ENCODE measurements around the gene SLC25A21. TPM values are rescaled to one million over a fixed set of nuclear protein-coding genes. Genes with fewer than 3 reads are reported as not detected.

Gene SLC25A21
- total RNA-seq, 1 experiment from 2014 or later = 1.8 TPM

DNA sequence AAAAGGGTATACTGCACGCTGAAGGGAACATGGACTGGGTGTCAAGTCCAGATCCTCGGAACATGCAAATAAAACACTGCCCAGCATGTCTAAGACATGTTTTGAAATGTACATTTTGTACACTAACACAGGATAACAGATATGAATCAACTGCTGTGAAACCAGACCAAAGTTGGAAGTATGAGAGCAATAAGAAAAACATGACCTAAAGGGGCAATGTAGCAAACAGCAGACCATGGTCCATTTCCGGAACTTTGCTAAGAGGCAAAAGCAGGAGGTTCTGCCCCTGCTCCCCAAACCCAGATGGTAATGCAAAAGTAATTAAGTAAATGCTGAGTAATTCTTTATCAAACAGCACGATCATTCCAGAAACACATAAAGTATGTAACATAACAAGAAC is 125.2 kb downstream of the SLC25A21 start:
- H3K4me3 ChIP-seq = no peak overlapping the region
- DNase-seq = no peak
- H3K36me3 ChIP-seq = no peaks in the 10 kb centered on the region
- no peaks in the 10 kb centered on the region for H3K27me3 ChIP-seq
- no peaks in the 10 kb centered on the region for H3K9me3 ChIP-seq

DNA sequence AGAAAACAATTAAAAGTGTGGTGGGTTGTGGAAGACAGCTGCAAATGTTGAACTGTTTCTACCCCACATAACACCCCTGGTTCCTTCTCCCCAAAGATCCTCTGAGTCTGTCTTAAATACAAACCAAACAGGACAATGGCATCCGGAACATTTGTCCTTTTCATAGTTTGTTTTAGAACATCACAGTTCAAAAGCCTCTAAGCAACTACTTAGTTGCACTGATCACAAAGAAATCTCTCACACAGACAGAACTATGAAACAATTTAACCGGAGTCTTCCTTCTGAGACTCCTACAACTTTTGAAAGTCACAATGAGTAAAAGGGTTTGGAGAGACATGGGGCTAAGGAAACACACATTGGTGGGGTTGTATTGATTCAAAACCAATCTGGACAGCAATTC is 125.6 kb downstream of the SLC25A21 start:
- no peak for DNase-seq
- Histone ChIP-seq H3K27me3 (no peaks in the 10 kb centered on the region), H3K9me3 (no peaks in the 10 kb centered on the region), H3K36me3 (no peaks in the 10 kb centered on the region), H3K4me3 (no peak overlapping the region)

DNA sequence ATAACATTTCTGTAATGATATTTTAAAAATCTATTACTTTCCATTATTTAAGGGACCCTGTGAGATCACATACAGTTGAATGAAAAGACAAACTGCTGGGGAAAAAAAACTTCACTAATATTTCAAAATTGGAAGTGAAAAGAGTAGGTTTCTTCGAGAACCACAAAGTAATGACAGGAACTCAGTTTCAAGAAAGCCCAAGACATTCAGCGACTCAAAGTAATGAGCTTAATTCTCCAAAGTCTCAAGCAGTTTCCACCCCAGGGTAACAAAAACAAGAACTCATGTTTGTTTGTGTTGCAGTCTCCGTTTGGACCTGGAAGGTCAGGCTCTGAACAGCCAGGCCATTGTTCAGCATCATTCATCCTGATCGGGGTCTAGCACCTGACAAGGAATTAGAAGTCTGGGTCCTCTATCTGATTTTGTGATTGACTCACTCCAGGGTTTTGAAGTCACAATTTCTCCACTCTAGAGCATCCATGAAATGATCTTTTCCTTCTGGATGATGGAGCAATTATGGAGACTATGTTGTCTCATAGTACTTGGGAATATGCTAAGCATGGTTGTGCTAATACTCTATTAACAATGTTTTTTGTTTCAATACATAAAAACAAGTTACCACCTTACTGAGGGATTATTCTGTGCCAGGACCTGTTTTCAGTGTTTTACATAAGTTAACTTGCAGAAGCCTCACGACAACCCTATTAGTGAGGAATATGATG is 126.9 kb downstream of the SLC25A21 start:
- Histone ChIP-seq H3K4me3 (no peak overlapping the region), H3K36me3 (no peaks in the 10 kb centered on the region), H3K27me3 (no peaks in the 10 kb centered on the region), H3K9me3 (no peaks in the 10 kb centered on the region)
- no peak for DNase-seq

DNA sequence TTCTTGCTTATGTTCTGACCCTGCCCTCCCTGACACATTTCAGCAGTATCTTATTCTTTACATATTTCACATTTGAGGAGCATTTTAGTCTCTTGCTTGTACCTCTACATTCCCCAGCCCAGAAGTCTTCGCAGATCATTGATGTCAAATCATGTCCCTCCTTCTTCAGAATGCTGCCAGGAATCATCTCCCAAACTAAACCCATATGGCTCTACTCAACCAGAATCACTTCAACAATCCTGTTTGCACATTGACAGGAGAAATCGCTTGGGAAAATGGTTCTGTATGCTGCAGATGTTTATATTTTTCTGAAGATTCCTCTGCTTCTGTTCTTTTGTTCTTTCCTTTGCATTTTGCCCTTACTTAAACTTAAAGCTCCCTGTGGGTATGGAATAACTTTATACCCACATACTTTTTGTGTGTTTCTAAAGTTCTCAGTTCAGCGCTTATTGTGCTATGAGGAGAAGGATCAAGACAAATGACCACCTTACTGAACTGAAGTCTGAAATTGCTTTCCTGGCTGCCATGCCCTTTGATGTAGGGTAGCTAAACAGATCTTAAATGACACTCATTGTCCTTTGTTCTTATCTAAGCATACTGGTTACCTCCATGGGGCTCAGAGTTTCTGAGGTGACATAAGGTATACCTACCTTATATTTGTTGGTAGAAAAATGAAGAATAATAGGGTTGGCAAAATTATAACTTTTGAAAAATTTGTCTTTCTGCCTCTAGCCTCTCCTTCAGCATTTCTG is 134.6 kb downstream of the SLC25A21 start:
- H3K4me3 ChIP-seq = no peak overlapping the region
- H3K36me3 ChIP-seq = no peaks in the 10 kb centered on the region
- no peaks in the 10 kb centered on the region for H3K9me3 ChIP-seq
- DNase-seq = no peak
- H3K27me3 ChIP-seq = no peaks in the 10 kb centered on the region

DNA sequence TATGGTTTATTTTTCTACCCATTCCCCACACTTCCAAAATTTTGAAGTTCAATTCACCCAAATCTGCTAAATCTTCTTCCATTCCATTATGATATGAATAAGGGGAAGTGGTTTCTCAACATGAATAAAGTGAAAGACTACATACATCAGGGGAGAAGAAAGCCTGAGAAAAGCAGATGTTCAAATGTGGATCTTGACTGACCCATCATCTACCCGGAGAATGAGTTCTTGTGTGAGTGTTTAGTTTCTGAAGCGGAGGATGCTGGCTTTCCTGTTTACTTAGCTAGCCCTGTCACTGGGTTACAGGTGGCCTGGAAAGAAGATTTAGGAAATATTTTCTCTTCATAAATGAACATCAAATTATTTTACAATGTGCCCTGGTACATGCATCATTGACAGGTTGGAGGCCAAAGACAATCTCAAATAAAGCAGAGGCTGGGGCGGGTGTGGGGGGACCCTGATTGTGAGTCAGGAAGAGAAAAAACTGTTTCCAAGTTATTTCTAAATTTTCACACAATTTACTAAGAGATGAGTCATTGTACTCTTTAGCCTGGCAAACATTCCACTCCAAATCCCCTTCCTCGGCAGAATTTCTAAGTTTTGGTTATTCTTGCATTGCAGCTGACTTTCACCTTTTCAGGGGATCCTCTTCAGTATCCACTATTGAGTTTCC is 135.6 kb downstream of the SLC25A21 start:
- Histone ChIP-seq H3K4me3 (no peak overlapping the region), H3K9me3 (no peaks in the 10 kb centered on the region), H3K27me3 (no peaks in the 10 kb centered on the region), H3K36me3 (no peaks in the 10 kb centered on the region)
- peak; percentile 49 for DNase-seq

DNA sequence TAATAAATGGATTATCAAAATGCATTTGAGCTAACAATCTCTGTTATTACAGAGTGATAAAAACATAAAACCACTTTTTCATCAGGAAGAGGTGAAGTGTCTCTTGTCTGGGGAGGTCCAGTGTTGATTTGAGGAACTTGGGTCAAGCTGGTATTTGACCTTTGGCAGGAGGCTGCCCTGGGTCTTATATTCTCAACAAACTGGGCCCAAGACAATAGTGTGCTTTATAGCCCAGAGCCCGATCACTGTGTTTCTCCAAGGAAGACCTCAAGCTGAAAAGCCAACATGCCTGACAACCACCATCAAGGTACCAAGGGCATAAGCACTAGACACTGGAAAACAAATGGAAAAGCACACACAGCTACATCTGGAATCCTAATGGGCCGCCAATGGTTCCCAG is 137.0 kb downstream of the SLC25A21 start:
- Histone ChIP-seq H3K27me3 (no peaks in the 10 kb centered on the region), H3K9me3 (no peaks in the 10 kb centered on the region), H3K36me3 (no peaks in the 10 kb centered on the region), H3K4me3 (no peak overlapping the region)
- no peak for DNase-seq

DNA sequence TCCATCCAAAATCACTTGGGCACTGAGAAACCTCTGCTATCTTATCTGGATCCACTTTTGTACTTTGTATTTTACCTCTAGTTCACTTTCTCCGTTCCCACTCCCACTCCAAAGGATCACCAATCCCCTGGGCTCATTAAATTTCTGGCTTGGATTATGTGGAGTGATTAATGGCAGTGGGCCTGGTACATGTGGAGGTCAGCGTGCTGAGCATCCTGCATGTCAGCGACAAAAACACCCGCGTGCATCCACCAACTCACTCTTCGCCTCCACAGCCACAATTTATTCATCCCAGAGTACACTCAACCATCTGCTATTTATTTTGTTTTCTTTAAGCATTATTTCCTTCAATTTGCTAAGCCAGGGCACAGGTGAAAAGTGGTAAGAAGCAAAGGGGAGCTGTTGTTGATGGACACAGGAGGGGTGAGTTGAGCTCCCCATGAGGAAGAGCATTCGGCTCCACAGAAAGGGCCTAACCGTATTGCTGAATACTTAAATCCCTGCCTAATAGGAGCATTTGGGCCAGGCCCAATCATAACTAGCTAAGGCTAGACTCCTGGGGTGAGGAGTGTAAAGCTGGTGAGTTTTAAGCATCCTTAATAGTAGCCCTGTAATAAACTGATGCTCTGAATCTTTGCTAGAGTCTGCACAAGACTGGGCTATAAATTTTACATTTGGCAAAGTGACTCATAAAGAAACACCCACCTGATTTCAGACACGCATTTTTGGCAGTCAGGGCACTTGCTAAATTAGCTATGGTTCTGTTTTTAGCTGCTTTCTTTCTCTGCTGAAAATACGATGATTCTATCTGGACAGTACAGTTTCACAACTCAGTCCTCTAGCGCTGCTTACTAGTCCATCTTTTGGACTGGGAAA is 137.8 kb downstream of the SLC25A21 start:
- Histone ChIP-seq H3K9me3 (no peaks in the 10 kb centered on the region), H3K27me3 (no peaks in the 10 kb centered on the region), H3K36me3 (no peaks in the 10 kb centered on the region), H3K4me3 (no peak overlapping the region)
- peak; percentile 38 for DNase-seq

DNA sequence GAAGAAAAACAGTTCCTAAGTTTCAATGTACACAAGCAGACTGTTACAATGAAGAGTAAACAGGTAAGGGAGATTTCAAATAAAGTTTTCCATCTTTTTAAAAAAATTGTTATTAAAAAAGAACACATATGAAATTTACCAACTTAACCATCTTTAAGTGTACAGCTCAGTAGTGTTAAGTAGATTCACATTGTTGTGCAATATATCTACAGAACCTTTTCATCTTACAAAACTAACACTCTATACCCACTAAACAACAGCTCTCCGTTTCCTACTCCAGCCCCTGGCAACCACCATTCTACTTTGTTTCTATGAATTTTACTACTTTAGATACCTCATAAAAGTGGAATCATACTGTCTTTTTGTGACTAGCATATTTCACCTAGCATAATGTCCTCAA is 139.5 kb downstream of the SLC25A21 start:
- DNase-seq = no peak
- H3K4me3 ChIP-seq = no peak overlapping the region
- H3K9me3 ChIP-seq = no peaks in the 10 kb centered on the region

DNA sequence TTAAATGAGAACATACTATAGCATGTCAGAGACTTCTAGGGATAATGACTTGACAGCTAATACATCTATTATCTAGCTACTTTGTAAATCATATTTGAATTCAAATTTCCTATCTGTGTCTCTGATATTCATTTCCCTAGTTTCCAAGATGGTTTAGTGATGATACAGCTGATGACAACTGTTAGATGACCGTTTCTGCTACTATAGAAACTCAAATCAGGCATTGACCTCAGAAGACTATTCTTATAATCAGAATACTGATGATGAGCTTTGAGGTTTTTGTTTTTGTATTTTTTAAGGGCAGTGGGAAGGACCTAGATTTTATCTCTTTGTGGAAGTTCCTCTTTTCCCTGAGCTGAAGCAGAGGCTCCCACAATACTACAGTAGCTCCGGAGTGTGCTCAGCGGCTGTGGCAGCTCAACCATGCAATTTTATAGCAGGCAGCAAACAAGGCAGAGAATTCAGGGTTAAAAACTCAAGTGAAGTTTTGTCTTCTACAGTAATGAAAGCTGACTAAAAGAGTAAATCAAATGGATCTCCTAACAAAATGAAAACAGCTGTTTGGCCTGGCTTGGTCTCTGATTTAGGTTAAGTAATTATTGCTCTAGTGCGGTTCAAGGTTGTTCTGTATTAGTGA is 145.1 kb downstream of the SLC25A21 start:
- no peak for DNase-seq

More for the DNA sequence above, 139.5 kb downstream of the SLC25A21 start:
- Histone ChIP-seq H3K27me3 (no peaks in the 10 kb centered on the region), H3K36me3 (no peaks in the 10 kb centered on the region)

DNA sequence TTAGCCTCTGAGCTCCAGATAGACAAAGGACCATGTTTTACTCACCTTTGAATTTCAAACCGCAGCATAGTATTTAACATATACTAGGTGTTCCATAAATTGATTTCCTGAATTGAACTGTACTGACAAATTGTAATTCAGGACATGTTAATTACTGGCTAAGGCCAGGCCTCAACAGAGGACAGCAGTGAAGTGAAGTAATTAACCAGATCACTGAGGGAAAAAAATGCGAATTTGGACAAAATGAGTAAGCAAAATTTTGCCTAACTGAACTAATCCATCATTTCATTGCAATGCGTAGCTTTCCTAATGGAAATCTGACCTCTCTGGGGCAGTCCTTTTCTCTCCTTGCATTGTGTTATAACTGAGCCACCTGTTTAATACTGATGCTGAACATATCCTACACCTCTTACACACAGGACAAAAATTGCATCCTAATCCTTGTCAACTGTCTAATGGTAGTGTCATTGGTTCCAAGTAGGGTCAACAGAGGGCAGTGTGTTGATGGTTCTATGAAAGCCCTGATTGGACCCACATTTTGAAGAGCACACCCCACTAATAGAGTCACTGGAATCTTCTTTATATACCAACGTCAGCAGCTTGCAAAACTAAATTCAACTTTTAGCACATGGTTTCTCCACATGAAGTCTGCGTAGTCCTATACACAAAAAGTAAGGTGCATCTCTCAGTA is 148.4 kb downstream of the SLC25A21 start:
- H3K36me3 ChIP-seq = no peaks in the 10 kb centered on the region
- no peaks in the 10 kb centered on the region for H3K27me3 ChIP-seq
- no peak overlapping the region for H3K4me3 ChIP-seq
- no peaks in the 10 kb centered on the region for H3K9me3 ChIP-seq
- no peak for DNase-seq

More for the DNA sequence above, 145.1 kb downstream of the SLC25A21 start:
- H3K36me3 ChIP-seq = no peaks in the 10 kb centered on the region
- H3K27me3 ChIP-seq = no peaks in the 10 kb centered on the region
- no peaks in the 10 kb centered on the region for H3K9me3 ChIP-seq
- no peak overlapping the region for H3K4me3 ChIP-seq

DNA sequence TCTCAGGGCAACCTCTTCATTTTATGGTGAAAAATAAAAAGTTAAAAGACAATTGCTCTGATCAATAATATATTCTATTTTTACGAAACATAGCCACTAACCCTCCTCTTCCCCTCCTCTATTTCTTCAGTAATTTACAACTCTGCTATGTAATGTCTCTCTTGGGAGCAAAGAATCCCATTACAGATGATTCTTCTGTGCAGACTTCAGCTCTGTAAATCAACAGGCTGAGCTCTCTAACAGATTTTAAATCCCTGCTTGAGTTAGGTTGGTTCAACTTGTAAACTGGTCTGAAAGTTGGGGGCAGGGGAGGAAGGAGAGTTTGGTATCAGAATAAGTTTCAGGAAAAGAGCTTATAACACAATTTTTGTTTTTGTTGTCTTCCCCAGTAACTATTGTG is 151.0 kb downstream of the SLC25A21 start:
- H3K27me3 ChIP-seq = no peaks in the 10 kb centered on the region
- no peaks in the 10 kb centered on the region for H3K36me3 ChIP-seq
- H3K4me3 ChIP-seq = no peak overlapping the region
- no peak for DNase-seq
- H3K9me3 ChIP-seq = no peaks in the 10 kb centered on the region

DNA sequence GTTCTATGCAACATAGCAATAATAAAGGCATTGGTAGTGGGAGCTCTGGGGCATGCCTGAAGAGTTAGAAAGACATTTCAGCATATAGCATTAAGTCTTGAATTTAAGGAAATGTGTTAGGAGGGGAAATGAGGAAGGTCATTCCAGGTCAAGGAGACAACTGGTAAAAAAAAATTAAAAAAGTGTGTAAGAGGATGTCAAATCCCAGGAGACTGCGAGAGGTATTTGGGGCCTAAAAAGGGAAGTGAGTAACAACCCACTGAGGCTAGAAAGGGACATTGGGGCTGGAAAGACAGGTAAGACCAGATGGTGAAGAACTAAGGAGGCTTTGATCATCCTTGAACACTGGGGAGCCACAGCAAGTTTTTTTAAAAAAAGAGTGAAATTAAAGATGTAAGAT is 152.9 kb downstream of the SLC25A21 start:
- Histone ChIP-seq H3K36me3 (no peaks in the 10 kb centered on the region), H3K4me3 (no peak overlapping the region)

DNA sequence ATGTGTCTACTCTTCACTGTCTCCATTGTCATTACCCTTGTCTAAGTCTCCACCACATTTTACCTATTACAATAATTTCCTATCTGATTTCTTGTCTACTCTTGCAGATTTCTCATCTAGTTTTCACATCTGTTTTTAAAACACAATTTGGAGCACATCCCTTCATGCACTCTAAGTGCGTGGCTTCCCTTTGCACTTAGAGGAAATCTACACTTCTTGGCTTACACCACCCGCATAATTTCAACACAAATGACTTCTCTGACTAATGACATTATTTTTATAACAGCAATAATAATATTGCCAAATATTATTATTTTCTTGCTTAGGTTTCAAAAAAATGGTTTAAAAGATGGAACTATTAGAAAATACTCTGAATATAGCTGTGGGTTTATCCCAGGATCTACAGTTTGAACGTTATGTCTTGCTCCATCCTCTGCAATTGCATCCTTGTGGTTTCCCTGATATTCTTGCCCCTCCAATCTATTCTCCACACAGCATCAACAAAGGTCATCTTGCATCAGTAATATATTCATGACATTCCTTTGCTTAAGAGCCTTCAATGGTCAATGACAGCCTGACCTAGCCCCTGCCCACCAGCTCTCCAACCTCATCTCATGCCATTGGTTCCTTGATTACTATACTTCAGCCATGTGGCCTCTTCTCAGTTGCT is 153.7 kb downstream of the SLC25A21 start:
- Histone ChIP-seq H3K36me3 (no peaks in the 10 kb centered on the region), H3K9me3 (no peaks in the 10 kb centered on the region), H3K4me3 (no peak overlapping the region), H3K27me3 (no peaks in the 10 kb centered on the region)
- DNase-seq = no peak

More for the DNA sequence above, 152.9 kb downstream of the SLC25A21 start:
- DNase-seq = no peak
- Histone ChIP-seq H3K27me3 (no peaks in the 10 kb centered on the region), H3K9me3 (no peaks in the 10 kb centered on the region)

DNA sequence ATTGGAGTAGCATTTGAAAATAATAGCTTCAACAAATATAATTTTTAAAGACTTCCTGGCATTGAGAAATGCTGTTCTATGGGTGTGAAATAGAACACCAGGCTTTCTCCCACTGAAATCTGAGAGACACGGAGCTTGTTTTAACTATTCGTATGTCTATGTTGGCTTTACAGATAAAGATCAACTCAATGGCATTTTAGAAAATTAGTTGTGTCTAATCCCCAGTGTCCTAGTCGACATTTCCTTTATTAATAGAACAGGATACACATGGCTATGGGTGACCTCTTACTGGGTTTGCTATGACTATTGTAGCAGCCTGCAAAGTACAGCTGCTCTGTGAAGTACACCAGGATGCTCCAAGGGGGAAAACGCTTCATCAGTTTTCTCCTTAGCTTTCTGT is 159.3 kb downstream of the SLC25A21 start:
- H3K36me3 ChIP-seq = no peaks in the 10 kb centered on the region
- DNase-seq = no peak
- no peaks in the 10 kb centered on the region for H3K27me3 ChIP-seq
- no peak overlapping the region for H3K4me3 ChIP-seq
- no peaks in the 10 kb centered on the region for H3K9me3 ChIP-seq

DNA sequence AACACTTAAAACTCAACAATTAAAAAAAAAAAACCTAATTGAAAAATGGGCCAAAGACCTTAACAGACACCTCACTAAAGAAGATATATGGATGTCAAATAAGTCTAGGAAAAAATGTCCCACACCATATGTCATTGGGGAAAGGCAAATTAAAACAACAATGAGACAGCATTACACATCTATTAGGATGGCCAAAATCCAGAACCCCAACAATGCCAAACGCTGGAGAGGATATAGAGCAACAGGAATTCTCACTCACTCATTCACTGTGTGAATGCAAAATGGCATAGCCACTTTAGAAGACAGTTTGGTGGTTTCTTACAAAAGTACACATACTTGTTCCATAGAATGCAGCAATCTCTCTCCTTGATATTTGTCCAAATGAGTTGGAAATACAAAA is 173.7 kb downstream of the SLC25A21 start:
- H3K9me3 ChIP-seq = no peaks in the 10 kb centered on the region
- H3K27me3 ChIP-seq = no peaks in the 10 kb centered on the region
- peak; percentile 46 for DNase-seq
- H3K36me3 ChIP-seq = no peaks in the 10 kb centered on the region
- H3K4me3 ChIP-seq = no peak overlapping the region

All from MG63 (cell line).